Calu3 (cell line): ENCODE data around the gene LRRC32. TPM values are rescaled to one million over a fixed set of nuclear protein-coding genes. Genes with fewer than 3 reads are reported as not detected.

Source experiments
- BruUV-seq: library from RNA; stranded (reverse); fragments of 400-500 nt; replicated peaks from 2 replicates; lab custom pipeline; 2021; lab: Mats Ljungman, UMichigan
- CTCF ChIA-PET: fragments of 300-600 bp; sonication (Branson Sonifier 250); formaldehyde crosslinking; loops from one replicate; lab custom pipeline; 2022; ENCODE audit warnings: antibody characterized with exemption; lab: Charles Lee
- DNase-seq: peaks from one replicate; pipeline ENCODE4 v3.0.0; 2022
- H3K27ac Mint-ChIP-seq: one replicate; pipeline ENCODE4 v1.8.0; 2022; ENCODE audit warnings: mixed read lengths; ENCODE audit not compliant: unreplicated experiment
- H3K27me3 Mint-ChIP-seq: one replicate; pipeline ENCODE4 v1.8.0; 2022; ENCODE audit warnings: mixed read lengths; ENCODE audit not compliant: unreplicated experiment
- H3K36me3 Mint-ChIP-seq: one replicate; pipeline ENCODE4 v1.8.0; 2022; ENCODE audit warnings: mild to moderate bottlenecking, moderate library complexity, mixed read lengths; ENCODE audit not compliant: insufficient read depth, unreplicated experiment
- H3K4me1 Mint-ChIP-seq: one replicate; pipeline ENCODE4 v1.8.0; 2022; ENCODE audit warnings: mild to moderate bottlenecking, low read depth, mixed read lengths; ENCODE audit not compliant: unreplicated experiment
- H3K4me3 Mint-ChIP-seq: one replicate; pipeline ENCODE4 v1.8.0; 2022; ENCODE audit warnings: mild to moderate bottlenecking, low read depth, moderate library complexity, mixed read lengths; ENCODE audit not compliant: unreplicated experiment
- H3K9me3 Mint-ChIP-seq: one replicate; pipeline ENCODE4 v1.8.0; 2022; ENCODE audit warnings: low read depth, mixed read lengths; ENCODE audit not compliant: unreplicated experiment
- intact Hi-C: fragments of 100-400 bp; cut with micrococcal nuclease; formaldehyde crosslinking; loops from one replicate; pipeline ENCODE4 v1.10.0; 2022; ENCODE audit not compliant: unreplicated experiment
- total RNA-seq: library from RNA; stranded (reverse); gene quantifications from 2 replicates; pipeline ENCODE4 v1.2.3, GENCODE V29; 2022
- TF ChIP-seq, protein P1 (sequence below): fragments of 200-600 bp; IDR thresholded peaks from one replicate; pipeline ENCODE4 v1.8.0; 2022; ENCODE audit warnings: antibody characterized with exemption; ENCODE audit not compliant: unreplicated experiment

LRRC32 gene
- total RNA-seq, 1 experiment from 2014 or later = not detected

DNA sequence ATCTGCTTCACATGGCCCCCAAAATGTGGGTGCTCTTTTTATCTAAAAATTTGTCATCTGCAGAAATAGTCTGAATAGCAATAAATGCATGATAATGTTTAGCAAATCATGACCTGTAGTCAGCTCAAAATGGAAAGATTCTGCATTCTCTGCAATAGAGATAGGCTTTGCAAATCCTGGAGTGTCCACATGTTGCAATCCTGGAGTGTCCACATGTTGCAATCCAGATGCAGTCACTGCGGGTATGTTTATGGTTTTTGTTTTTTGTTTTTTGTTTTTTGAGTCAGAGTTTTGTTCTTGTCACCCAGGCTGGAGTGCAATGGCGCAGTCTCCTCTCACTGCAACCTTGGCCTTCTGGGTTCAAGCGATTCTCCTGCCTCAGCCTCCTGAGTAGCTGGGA is 20.2 kb upstream of the LRRC32 start:
- no peak for DNase-seq
- peaks cover 66% of the 10 kb centered on the region for H3K27me3 Mint-ChIP-seq
- H3K36me3 Mint-ChIP-seq = no peaks in the 10 kb centered on the region
- H3K4me1 Mint-ChIP-seq = no peaks in the 10 kb centered on the region
- CTCF ChIA-PET = interaction anchor here (1.0 kb wide), 1 partner anchor 10 kb away, joined by 3 read pairs; no protein-coding TSS in a partner anchor
- no peaks in the 10 kb centered on the region for H3K9me3 Mint-ChIP-seq
- intact Hi-C loops = no loop called here
- no TSS peak for BruUV-seq
- H3K4me3 Mint-ChIP-seq = no peak overlapping the region
- TF ChIP-seq, protein P1, sequence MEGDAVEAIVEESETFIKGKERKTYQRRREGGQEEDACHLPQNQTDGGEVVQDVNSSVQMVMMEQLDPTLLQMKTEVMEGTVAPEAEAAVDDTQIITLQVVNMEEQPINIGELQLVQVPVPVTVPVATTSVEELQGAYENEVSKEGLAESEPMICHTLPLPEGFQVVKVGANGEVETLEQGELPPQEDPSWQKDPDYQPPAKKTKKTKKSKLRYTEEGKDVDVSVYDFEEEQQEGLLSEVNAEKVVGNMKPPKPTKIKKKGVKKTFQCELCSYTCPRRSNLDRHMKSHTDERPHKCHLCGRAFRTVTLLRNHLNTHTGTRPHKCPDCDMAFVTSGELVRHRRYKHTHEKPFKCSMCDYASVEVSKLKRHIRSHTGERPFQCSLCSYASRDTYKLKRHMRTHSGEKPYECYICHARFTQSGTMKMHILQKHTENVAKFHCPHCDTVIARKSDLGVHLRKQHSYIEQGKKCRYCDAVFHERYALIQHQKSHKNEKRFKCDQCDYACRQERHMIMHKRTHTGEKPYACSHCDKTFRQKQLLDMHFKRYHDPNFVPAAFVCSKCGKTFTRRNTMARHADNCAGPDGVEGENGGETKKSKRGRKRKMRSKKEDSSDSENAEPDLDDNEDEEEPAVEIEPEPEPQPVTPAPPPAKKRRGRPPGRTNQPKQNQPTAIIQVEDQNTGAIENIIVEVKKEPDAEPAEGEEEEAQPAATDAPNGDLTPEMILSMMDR = no peak
- no peak overlapping the region for H3K27ac Mint-ChIP-seq

DNA sequence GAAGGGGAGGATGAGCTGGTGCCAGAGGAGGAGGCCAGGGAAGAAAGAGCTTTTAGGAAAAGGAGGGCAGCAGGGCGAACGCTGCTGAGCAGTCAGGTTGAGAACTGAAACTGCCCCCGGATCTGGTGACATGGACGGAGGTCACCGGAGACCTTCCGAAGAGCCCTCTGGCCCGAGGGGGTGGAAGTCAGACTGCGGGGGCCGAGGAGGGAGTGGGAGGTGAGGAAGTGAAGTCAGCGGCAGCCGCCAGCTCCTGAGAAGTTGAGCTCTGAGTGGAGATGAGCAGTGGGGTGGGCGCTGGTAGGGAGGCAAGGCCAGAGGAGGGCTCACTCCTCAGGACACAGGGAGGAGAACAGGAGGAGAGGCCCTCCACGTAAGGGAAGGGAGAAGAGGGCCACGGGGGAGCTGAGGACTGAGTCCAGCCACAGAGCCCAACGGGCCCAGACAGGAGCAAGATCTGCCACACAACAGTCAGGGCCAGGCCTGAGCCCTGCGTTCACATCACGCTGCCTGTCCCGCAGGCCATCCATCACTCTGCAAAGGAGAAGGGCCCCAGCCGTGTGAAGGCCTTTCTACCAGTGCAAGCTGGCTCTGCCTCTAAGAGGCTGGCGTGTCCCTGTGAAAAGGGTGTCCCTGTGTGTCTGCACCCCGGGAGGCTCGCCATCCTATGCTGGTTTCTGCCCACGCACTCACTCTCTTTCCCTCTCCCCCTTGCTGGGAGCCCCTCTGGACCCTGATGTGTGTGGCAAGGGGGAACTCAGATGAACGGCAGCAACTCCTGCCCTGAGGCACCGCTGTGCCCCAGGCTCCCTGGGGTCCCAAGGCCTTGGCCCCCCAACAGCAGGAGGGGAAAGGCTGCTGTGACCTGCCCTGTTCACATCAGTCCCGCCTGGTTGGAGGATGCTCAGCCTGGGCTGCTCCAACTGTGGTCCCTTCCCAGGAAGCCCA is 19.0 kb upstream of the LRRC32 start:
- H3K27me3 Mint-ChIP-seq = peaks cover 56% of the 10 kb centered on the region
- H3K4me1 Mint-ChIP-seq = no peaks in the 10 kb centered on the region
- H3K9me3 Mint-ChIP-seq = no peaks in the 10 kb centered on the region
- DNase-seq = no peak
- intact Hi-C loops = no loop called here
- no peak overlapping the region for H3K27ac Mint-ChIP-seq
- BruUV-seq = no TSS peak
- H3K4me3 Mint-ChIP-seq = no peak overlapping the region
- TF ChIP-seq, protein P1 = no peak
- no peaks in the 10 kb centered on the region for H3K36me3 Mint-ChIP-seq
- CTCF ChIA-PET = no interaction called here

DNA sequence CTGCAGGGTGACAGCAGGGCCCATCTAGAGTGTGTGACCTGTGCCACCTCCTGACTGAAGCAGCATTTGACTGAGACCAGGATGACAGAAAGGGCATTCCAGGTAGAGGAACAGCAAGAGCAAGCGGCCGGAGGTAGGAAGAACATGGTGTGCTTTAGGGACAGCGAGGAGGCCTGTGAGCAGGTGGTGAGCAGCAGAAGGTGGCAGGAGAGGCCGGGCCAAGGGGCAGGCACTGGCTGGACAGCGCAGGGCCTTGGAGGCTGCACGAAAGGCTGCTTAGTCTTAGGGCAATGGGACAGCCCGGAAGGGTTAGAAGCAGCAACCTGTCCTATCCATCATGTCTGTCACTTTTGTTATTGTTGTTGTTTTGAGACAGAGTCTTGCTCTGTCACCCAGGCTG is 17.6 kb upstream of the LRRC32 start:
- DNase-seq = no peak
- Mint-ChIP-seq H3K4me3 (no peak overlapping the region), H3K27ac (no peak overlapping the region), H3K9me3 (no peaks in the 10 kb centered on the region), H3K36me3 (no peaks in the 10 kb centered on the region), H3K4me1 (no peaks in the 10 kb centered on the region), H3K27me3 (peaks cover 59% of the 10 kb centered on the region)
- intact Hi-C loops = no loop called here
- CTCF ChIA-PET = no interaction called here
- no TSS peak for BruUV-seq
- TF ChIP-seq, protein P1 = no peak

DNA sequence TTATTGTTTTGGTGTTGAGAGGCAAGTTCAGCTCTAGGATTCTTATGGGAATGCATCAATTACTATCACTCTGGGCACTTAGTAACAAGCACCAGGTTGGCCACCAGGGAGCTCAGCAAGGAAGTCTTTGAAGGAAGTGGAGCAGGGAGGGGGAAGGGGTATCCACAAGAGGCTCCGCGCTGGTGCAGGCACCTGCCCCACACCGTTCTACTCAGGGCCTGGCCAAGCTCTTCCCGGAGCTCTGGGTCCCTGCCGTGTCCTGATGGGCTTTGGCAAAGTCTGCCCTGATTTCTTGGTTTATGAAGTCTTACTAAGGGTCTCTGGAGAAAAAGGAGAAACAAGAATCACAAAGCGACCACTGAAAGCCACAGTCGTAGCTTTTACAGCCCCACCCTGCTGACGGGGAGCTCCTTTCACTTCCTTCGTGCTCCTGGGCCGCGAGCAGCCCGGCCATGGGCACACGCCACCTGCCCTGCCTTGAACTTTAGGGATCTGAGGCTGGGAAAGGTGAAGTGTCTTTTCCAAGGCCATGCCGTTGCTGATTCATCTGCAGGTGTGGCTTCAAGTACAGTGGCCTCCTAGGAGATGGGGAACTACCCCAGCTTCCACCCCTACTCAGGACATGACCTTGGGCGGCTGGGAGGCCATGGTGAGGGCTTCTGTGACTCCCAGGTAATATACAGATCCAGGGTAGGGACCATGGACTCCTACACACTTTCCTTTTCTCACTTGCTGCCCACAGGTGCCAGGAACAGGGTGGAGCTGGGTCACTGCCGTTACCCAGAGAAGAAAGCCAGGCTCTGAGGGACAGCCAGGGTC is 15.9 kb upstream of the LRRC32 start:
- Mint-ChIP-seq H3K4me3 (no peak overlapping the region), H3K9me3 (no peaks in the 10 kb centered on the region), H3K36me3 (no peaks in the 10 kb centered on the region), H3K27ac (no peak overlapping the region), H3K4me1 (no peaks in the 10 kb centered on the region), H3K27me3 (peaks cover 59% of the 10 kb centered on the region)
- no peak for DNase-seq
- CTCF ChIA-PET = no interaction called here
- BruUV-seq = no TSS peak
- TF ChIP-seq, protein P1 = no peak
- intact Hi-C loops = no loop called here
